ENCODE measurements around the gene POPDC2.

POPDC2 gene

GRCh38 chr3:119597548-119598288 is 62.7 kb downstream of the POPDC2 start, which contains the start of gene PLA1A:
PLA1A (plus strand) TSS chr3:119597885; CDS start chr3:119597914, 29 bp downstream.
- no peaks in the 10 kb centered on the region for H3K36me3 ChIP-seq (ENCODE audit: control insufficient read depth in 2 of 2, insufficient read depth in 1 of 2, low read length in 2 of 2)
- no peaks in the 10 kb centered on the region for H3K9me3 ChIP-seq (ENCODE audit: control insufficient read depth, insufficient read depth, low read depth, low read length)
- H3K27ac ChIP-seq (ENCODE audit: extremely low read depth, low read depth, low read length), result no peak within 1 kb of the TSS
- H3K4me1 ChIP-seq (ENCODE audit: control insufficient read depth, insufficient read depth, low read length), result no peaks in the 10 kb centered on the region
- ChIA-PET POLR2A (no interaction called here), CTCF (no interaction called here)
- TF ChIP-seq, protein P1, sequence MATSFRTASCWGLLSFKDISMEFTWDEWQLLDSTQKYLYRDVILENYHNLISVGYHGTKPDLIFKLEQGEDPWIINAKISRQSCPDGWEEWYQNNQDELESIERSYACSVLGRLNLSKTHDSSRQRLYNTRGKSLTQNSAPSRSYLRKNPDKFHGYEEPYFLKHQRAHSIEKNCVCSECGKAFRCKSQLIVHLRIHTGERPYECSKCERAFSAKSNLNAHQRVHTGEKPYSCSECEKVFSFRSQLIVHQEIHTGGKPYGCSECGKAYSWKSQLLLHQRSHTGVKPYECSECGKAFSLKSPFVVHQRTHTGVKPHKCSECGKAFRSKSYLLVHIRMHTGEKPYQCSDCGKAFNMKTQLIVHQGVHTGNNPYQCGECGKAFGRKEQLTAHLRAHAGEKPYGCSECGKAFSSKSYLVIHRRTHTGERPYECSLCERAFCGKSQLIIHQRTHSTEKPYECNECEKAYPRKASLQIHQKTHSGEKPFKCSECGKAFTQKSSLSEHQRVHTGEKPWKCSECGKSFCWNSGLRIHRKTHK (tag by site-specific recombination; IDR thresholded peaks at IDR 0.05), result no peak
- TF ChIP-seq, protein P2, sequence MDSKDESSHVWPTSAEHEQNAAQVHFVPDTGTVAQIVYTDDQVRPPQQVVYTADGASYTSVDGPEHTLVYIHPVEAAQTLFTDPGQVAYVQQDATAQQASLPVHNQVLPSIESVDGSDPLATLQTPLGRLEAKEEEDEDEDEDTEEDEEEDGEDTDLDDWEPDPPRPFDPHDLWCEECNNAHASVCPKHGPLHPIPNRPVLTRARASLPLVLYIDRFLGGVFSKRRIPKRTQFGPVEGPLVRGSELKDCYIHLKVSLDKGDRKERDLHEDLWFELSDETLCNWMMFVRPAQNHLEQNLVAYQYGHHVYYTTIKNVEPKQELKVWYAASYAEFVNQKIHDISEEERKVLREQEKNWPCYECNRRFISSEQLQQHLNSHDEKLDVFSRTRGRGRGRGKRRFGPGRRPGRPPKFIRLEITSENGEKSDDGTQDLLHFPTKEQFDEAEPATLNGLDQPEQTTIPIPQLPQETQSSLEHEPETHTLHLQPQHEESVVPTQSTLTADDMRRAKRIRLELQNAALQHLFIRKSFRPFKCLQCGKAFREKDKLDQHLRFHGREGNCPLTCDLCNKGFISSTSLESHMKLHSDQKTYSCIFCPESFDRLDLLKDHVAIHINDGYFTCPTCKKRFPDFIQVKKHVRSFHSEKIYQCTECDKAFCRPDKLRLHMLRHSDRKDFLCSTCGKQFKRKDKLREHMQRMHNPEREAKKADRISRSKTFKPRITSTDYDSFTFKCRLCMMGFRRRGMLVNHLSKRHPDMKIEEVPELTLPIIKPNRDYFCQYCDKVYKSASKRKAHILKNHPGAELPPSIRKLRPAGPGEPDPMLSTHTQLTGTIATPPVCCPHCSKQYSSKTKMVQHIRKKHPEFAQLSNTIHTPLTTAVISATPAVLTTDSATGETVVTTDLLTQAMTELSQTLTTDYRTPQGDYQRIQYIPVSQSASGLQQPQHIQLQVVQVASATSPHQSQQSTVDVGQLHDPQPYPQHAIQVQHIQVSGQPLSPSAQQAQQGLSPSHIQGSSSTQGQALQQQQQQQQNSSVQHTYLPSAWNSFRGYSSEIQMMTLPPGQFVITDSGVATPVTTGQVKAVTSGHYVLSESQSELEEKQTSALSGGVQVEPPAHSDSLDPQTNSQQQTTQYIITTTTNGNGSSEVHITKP (tag by site-specific recombination; IDR thresholded peaks at IDR 0.05), result no peak
- TF ChIP-seq TRIM28 (IDR thresholded peaks at IDR 0.05; ENCODE audit: borderline replicate concordance, low read length) (no peak), ZNF785 (tag by site-specific recombination; IDR thresholded peaks at IDR 0.05) (no peak), ZNF2 (tag by site-specific recombination; IDR thresholded peaks at IDR 0.05) (no peak), ZNF677 (tag by site-specific recombination; IDR thresholded peaks at IDR 0.05) (no peak), BCL11A (tag by site-specific recombination; IDR thresholded peaks at IDR 0.05; ENCODE audit: low read depth) (no peak), ZNF561 (tag by site-specific recombination; IDR thresholded peaks at IDR 0.05; ENCODE audit: borderline replicate concordance) (no peak)
- TF ChIP-seq, protein P3, sequence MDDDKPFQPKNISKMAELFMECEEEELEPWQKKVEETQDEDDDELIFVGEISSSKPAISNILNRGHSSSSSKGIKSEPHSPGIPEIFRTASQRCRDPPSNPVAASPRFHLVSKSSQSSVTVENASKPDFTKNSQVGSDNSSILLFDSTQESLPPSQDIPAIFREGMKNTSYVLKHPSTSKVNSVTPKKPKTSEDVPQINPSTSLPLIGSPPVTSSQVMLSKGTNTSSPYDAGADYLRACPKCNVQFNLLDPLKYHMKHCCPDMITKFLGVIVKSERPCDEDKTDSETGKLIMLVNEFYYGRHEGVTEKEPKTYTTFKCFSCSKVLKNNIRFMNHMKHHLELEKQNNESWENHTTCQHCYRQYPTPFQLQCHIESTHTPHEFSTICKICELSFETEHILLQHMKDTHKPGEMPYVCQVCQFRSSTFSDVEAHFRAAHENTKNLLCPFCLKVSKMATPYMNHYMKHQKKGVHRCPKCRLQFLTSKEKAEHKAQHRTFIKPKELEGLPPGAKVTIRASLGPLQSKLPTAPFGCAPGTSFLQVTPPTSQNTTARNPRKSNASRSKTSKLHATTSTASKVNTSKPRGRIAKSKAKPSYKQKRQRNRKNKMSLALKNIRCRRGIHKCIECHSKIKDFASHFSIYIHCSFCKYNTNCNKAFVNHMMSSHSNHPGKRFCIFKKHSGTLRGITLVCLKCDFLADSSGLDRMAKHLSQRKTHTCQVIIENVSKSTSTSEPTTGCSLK (tag by site-specific recombination; IDR thresholded peaks at IDR 0.05), result no peak
- no peak within 1 kb of the TSS for H3K4me3 ChIP-seq (ENCODE audit: low read depth, low read length)

DNA sequence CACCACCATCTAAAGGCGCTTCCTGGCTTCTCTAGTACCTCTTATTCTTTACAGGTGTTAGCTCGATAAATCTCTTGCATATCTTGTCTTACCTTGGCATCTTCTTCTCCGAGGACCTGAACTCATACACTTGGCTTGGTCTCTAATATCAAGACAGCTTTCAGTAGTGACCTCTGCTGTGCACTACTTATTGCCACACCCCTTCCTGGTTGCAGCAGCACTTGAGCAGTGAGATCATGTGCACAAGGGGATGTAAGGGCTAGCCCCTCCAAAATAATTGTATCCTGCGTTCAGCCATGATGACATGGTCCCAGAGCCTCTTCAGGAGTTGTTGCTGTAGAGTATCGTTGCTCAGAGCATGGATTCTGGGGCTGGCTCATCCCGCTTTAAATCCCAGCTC is 64.0 kb downstream of the POPDC2 start:
- ChIA-PET POLR2A (interaction anchor here (0.6 kb wide), 1 partner anchor 98 kb away, joined by 5 read pairs; the partner anchor contains the start of gene TIMMDC1), CTCF (interaction anchor here (0.7 kb wide), 1 partner anchor 140 kb away, joined by 3 read pairs; no protein-coding TSS in a partner anchor)
- Histone ChIP-seq H3K36me3 (ENCODE audit: control insufficient read depth in 2 of 2, insufficient read depth in 1 of 2, low read length in 2 of 2) (no peaks in the 10 kb centered on the region), H3K27ac (ENCODE audit: extremely low read depth, low read depth, low read length) (no peak overlapping the region), H3K9me3 (ENCODE audit: control insufficient read depth, insufficient read depth, low read depth, low read length) (no peaks in the 10 kb centered on the region), H3K4me3 (ENCODE audit: low read depth, low read length) (no peak overlapping the region), H3K4me1 (ENCODE audit: control insufficient read depth, insufficient read depth, low read length) (no peaks in the 10 kb centered on the region)
- no peak for TF ChIP-seq ZSCAN16 (tag by site-specific recombination; IDR thresholded peaks at IDR 0.05)
- no peak for TF ChIP-seq REPIN1 (tag by site-specific recombination; IDR thresholded peaks at IDR 0.05; ENCODE audit: low read depth)
- TF ChIP-seq, protein P2 (tag by site-specific recombination; IDR thresholded peaks at IDR 0.05), result no peak
- no peak for TF ChIP-seq ZNF704 (tag by site-specific recombination; IDR thresholded peaks at IDR 0.05)
- TF ChIP-seq ZNF426 (tag by site-specific recombination; IDR thresholded peaks at IDR 0.05), result no peak
- no peak for TF ChIP-seq ZNF350 (tag by site-specific recombination; IDR thresholded peaks at IDR 0.05)
- TF ChIP-seq OSR2 (tag by site-specific recombination; IDR thresholded peaks at IDR 0.05), result no peak
- TF ChIP-seq ZNF121 (tag by site-specific recombination; IDR thresholded peaks at IDR 0.05), result no peak
- TF ChIP-seq KLF10 (tag by site-specific recombination; IDR thresholded peaks at IDR 0.05), result no peak
- no peak for TF ChIP-seq ZNF404 (tag by site-specific recombination; IDR thresholded peaks at IDR 0.05)
- no peak for TF ChIP-seq ZNF837 (tag by site-specific recombination; IDR thresholded peaks at IDR 0.05)
- no peak for TF ChIP-seq ZNF48 (tag by site-specific recombination; IDR thresholded peaks at IDR 0.05)
